ENCODE results near the gene CNBP.

CNBP gene

GRCh38 chr3:129128357-129129155, 55.1 kb downstream of the CNBP start:
- no peak overlapping the region for H3K27ac ChIP-seq
- no peak overlapping the region for H3K4me3 ChIP-seq
- TF ChIP-seq CTCF (IDR thresholded peaks at IDR 0.05), result no peak
- DNase-seq (ENCODE audit: low spot score), result no peak

- no peak for TF ChIP-seq CTCF (IDR thresholded peaks at IDR 0.05)
- H3K4me3 ChIP-seq, result no peak overlapping the region
- no peak for DNase-seq (ENCODE audit: low spot score)
- H3K27ac ChIP-seq, result no peak overlapping the region
Observed at GRCh38 chr3:129126726-129127280, 56.9 kb downstream of the CNBP start.

GRCh38 chr3:129123314-129124060, 60.2 kb downstream of the CNBP start:
- no peak for TF ChIP-seq CTCF (IDR thresholded peaks at IDR 0.05)
- Histone ChIP-seq H3K27ac (peak overlapping the region in 1 of 2 donors; percentile 99), H3K4me3 (no peak overlapping the region)
- DNase-seq (ENCODE audit: low spot score), result no peak

- peak overlapping the region; percentile 98 for H3K4me3 ChIP-seq
- no peak for TF ChIP-seq CTCF (IDR thresholded peaks at IDR 0.05)
- peak overlapping the region; percentile 96 to 99 for H3K27ac ChIP-seq
- no peak for DNase-seq (ENCODE audit: low spot score)
Observed at GRCh38 chr3:129122412-129123011, 61.2 kb downstream of the CNBP start.

- peak within 1 kb of the TSS; percentile 98 for H3K4me3 ChIP-seq
- H3K27ac ChIP-seq, result peak within 1 kb of the TSS; percentile 96 to 99
- no peak for TF ChIP-seq CTCF (IDR thresholded peaks at IDR 0.05)
- peak; percentile 94 for DNase-seq (ENCODE audit: low spot score)
Observed at GRCh38 chr3:129121792-129122411, 61.8 kb downstream of the CNBP start, which contains the start of gene RAB43. RAB43 (minus strand) TSS chr3:129121804; CDS start chr3:129121489, 315 bp downstream.

- H3K4me3 ChIP-seq, result peak overlapping the region; percentile 98
- no peak for DNase-seq (ENCODE audit: low spot score)
- TF ChIP-seq CTCF (IDR thresholded peaks at IDR 0.05), result no peak
- H3K27ac ChIP-seq, result peak overlapping the region; percentile 96 to 99
Observed at GRCh38 chr3:129121016-129121791, 62.5 kb downstream of the CNBP start.
